Sigmoid colon (tissue), 7 donors: ENCODE results near the gene ABCA6. TPM values are rescaled to one million over a fixed set of nuclear protein-coding genes. Genes with fewer than 3 reads are reported as not detected.

Experiments used
- DNase-seq: peaks from one replicate; pipeline ENCODE4 v3.0.0-alpha.2; 2019
- H3K27ac ChIP-seq, 4 donors: fragments of 200-600 bp; sonication (generic); one replicate each; pipeline ENCODE4 v1.5.1; 2016 to 2019; ENCODE audit warnings: mild to moderate bottlenecking in 1 of 4
- H3K27me3 ChIP-seq, 3 donors: fragments of 200-600 bp; sonication (generic); one replicate each; pipeline ENCODE4 v1.5.1; 2019; ENCODE audit warnings: mild to moderate bottlenecking in 1 of 3
- H3K36me3 ChIP-seq, 4 donors: fragments of 200-600 bp; sonication (generic); one replicate each; pipeline ENCODE4 v1.5.1; 2016 to 2019
- H3K4me1 ChIP-seq, 4 donors: fragments of 200-600 bp; sonication (generic); one replicate each; pipeline ENCODE4 v1.5.1; 2017 to 2019
- H3K4me3 ChIP-seq, 4 donors: fragments of 200-600 bp; sonication (generic); one replicate each; pipeline ENCODE4 v1.5.1; 2017 to 2019; ENCODE audit warnings: mild to moderate bottlenecking in 2 of 4, moderate library complexity in 1 of 4
- H3K9me3 ChIP-seq, 4 donors: fragments of 200-600 bp in 3 of 4; sonication (generic) in 3 of 4; one replicate each; pipeline versions ENCODE4 v1.5.1 to v1.6.1; 2013 to 2019
- CTCF ChIP-seq, 4 experiments: fragments of 450-650 bp in 3 of 4; fragments of 200-600 bp in 1 of 4; IDR thresholded peaks; one replicate each; pipeline ENCODE4 v1.5.1; 2016 to 2019; ENCODE audit warnings: antibody characterized with exemption in 4 of 4, mild to moderate bottlenecking in 3 of 4, moderate library complexity in 2 of 4
- EP300 ChIP-seq, 4 donors: sonication (generic); formaldehyde crosslinking; IDR thresholded peaks; one replicate each; pipeline ENCODE4 v1.6.1; 2017; ENCODE audit warnings: antibody characterized with exemption in 4 of 4
- POLR2A ChIP-seq, 2 donors: fragments of 450-650 bp; IDR thresholded peaks; one replicate each; pipeline ENCODE4 v1.6.1; 2016; ENCODE audit warnings: antibody characterized with exemption in 2 of 2, mild to moderate bottlenecking in 2 of 2, moderate library complexity in 2 of 2
- POLR2AphosphoS5 ChIP-seq, 4 donors: sonication (generic); formaldehyde crosslinking; IDR thresholded peaks; one replicate each; pipeline ENCODE4 v1.6.1; 2017; ENCODE audit warnings: antibody characterized with exemption in 4 of 4
- WGBS, 2 donors: extraction: QIAGEN DNeasy Blood & Tissue Kit; methylation state at CpG; one replicate each; pipeline ENCODE4 v1.1.7; 2013; 5-methylcytosine and 5-hydroxymethylcytosine counted together
- intact Hi-C: fragments of 100-400 bp; cut with DNase I; formaldehyde crosslinking; loops from one replicate; pipeline ENCODE4 v1.15.1; 2023
- polyA plus RNA-seq, 3 donors: library from polyadenylated mRNA; stranded (reverse); fragments of 200-250 nt; gene quantifications; one replicate each; pipeline ENCODE4 v1.2.3, GENCODE V29; 2013
- total RNA-seq, 4 donors: library from RNA; depleted of rRNA; stranded (reverse); fragments of >200 nt; gene quantifications; one replicate each; pipeline ENCODE4 v1.1.0, GENCODE V29; 2016
- donor health status: healthy with polysubstance abuse.
- donor health status: Bipolar disorder and iron deficiency.
- donor health status: healthy.

Gene ABCA6
- total and polyA plus RNA-seq, 7 donors = 1.6 to 111 (median 31.0) TPM

GRCh38 chr17:69130627-69131296 is 10.9 kb downstream of the ABCA6 start:
- Histone ChIP-seq H3K4me1 (no peaks in the 10 kb centered on the region), H3K9me3 (no peaks in the 10 kb centered on the region), H3K27me3 (no peaks in the 10 kb centered on the region), H3K36me3 (peaks cover 0 to 27% (median 0%) of the 10 kb centered on the region in 4 donors), H3K27ac (no peak overlapping the region), H3K4me3 (no peak overlapping the region)
- intact Hi-C loops = no loop called here
- 59 to 85% methylated on average over 6 of the region's 6 CpGs for WGBS, 2 donors
- DNase-seq = no peak
- TF ChIP-seq POLR2A (IDR thresholded peaks at IDR 0.05) (no peak), POLR2AphosphoS5 (IDR thresholded peaks at IDR 0.05) (no peak), EP300 (IDR thresholded peaks at IDR 0.05) (no peak), CTCF (IDR thresholded peaks at IDR 0.05) (no peak)

GRCh38 chr17:69123626-69124025 is 18.1 kb downstream of the ABCA6 start:
- Histone ChIP-seq H3K27me3 (no peaks in the 10 kb centered on the region), H3K4me3 (no peak overlapping the region), H3K36me3 (peaks cover 0 to 4% (median 0%) of the 10 kb centered on the region in 4 donors), H3K9me3 (no peaks in the 10 kb centered on the region), H3K27ac (no peak overlapping the region), H3K4me1 (no peaks in the 10 kb centered on the region)
- no peak for DNase-seq
- intact Hi-C loops = no loop called here
- TF ChIP-seq POLR2A (IDR thresholded peaks at IDR 0.05) (no peak), CTCF (IDR thresholded peaks at IDR 0.05) (no peak), EP300 (IDR thresholded peaks at IDR 0.05) (no peak), POLR2AphosphoS5 (IDR thresholded peaks at IDR 0.05) (no peak)
- 88% methylated on average over 1 of the region's 1 CpG for WGBS, 2 donors

DNA sequence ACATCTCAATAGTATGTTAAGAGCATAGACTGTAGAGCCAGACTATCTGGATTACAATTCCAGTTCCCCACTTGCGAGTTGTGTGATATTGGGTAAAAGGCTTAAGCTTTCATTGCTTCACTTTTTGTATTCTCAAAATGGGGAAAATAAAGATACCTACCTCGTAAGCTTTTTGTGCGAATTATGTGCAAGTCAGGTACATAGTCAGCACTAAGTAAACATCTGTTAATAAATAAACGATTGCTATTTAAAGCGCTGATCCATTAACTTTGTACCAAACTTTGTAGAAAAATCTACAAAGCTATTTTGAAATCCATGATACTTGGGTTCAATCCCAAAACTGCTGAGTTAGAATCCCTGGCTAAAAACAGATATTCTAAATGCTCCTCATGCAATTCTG is 19.6 kb downstream of the ABCA6 start:
- WGBS, 2 donors = 95 to 97% methylated on average over 5 of the region's 5 CpGs
- Histone ChIP-seq H3K9me3 (no peaks in the 10 kb centered on the region), H3K27me3 (no peaks in the 10 kb centered on the region), H3K27ac (no peak overlapping the region), H3K4me3 (no peak overlapping the region), H3K4me1 (no peaks in the 10 kb centered on the region), H3K36me3 (peaks cover 0 to 4% (median 0%) of the 10 kb centered on the region in 4 donors)
- TF ChIP-seq POLR2AphosphoS5 (IDR thresholded peaks at IDR 0.05) (no peak), EP300 (IDR thresholded peaks at IDR 0.05) (no peak), POLR2A (IDR thresholded peaks at IDR 0.05) (no peak), CTCF (IDR thresholded peaks at IDR 0.05) (no peak)
- no peak for DNase-seq
- intact Hi-C loops = no loop called here

DNA sequence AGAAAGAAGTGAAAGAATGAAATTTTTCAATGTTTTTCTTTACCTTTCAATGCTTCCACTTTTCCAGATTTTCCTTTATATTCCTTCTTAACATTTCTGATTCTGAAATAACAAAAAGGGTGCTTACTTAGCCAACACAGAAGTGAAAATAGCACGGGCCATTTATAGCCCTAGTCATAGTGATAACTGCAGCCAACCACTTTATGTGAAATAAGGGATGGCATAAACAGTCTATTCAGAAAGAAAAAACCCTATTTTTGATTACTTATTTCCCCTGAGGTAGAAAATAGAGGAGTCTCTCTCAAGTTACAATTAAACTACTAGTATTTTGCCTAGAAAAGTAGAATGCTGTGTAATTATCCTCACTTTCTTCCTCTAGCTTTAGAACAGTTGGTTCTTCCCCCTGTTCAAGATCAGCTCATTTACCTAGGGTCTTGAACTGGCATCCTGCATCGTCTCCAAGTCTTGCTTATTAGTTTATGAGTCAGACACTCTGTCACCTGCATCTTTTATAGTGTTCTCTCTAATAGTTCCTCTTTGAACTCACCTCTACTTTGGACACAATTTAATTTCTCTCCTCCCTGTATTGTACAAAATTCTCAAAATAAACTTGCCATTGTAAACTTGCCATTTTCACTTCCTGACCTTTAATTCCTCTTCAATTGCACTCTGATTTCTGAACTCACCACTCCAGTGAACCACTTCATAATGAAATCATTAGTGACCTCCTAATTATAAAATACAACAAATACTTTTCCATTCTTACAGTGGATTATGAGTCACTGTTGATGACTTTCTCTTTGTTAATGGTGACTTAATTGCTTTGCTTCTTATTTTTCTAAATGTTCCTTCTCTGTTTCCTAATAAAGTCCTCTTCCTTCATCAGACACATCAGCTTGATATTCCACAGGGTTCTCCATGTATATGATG is 23.6 kb downstream of the ABCA6 start:
- intact Hi-C loops = no loop called here
- H3K27ac ChIP-seq = no peak overlapping the region
- WGBS, 2 donors = 21 to 43% methylated on average over 2 of the region's 2 CpGs
- H3K36me3 ChIP-seq = peaks cover 0 to 4% (median 0%) of the 10 kb centered on the region in 4 donors
- TF ChIP-seq EP300 (IDR thresholded peaks at IDR 0.05) = no peak
- TF ChIP-seq POLR2A (IDR thresholded peaks at IDR 0.05) = no peak
- no peak for TF ChIP-seq CTCF (IDR thresholded peaks at IDR 0.05)
- no peak for TF ChIP-seq POLR2AphosphoS5 (IDR thresholded peaks at IDR 0.05)
- DNase-seq = no peak
- no peaks in the 10 kb centered on the region for H3K9me3 ChIP-seq
- H3K4me1 ChIP-seq = no peaks in the 10 kb centered on the region
- H3K4me3 ChIP-seq = no peak overlapping the region
- no peaks in the 10 kb centered on the region for H3K27me3 ChIP-seq
